A549 (cell line): ENCODE results near the gene INHBE. TPM values are rescaled to one million over a fixed set of nuclear protein-coding genes. Genes with fewer than 3 reads are reported as not detected.

ENCODE experiments used
- ATAC-seq, 2 experiments: fragments of 200-7000 bp in 1 of 2; fragments of >200 bp in 1 of 2; cut with Nextera tagmentation in 1 of 2; cut with Tn5 transposase in 1 of 2; 3 replicates each; pipeline versions ENCODE4 v1.8.0 to v1.9.1; 2018 to 2020; ENCODE audit warnings: mild to moderate bottlenecking in 1 of 2, moderate library complexity in 1 of 2
- CTCF ChIA-PET: fragments of 300-600 bp; sonication (Branson Sonifier 250); formaldehyde crosslinking; extraction: SDS; loops from one replicate; lab custom pipeline; 2021; ENCODE audit warnings: antibody characterized with exemption, inconsistent platforms; lab: Yijun Ruan, JAX
- POLR2A ChIA-PET: fragments of 350-600 bp; formaldehyde crosslinking; extraction: SDS; loops from one replicate; lab custom pipeline; 2021; ENCODE audit warnings: antibody characterized with exemption, inconsistent platforms; lab: Yijun Ruan, JAX
- DNase-seq, 2 experiments: peaks; one replicate each; pipeline versions ENCODE4 v3.0.0 to v3.0.0-alpha.2; 2011 to 2016; ENCODE audit warnings: low read depth in 1 of 2, low spot score in 1 of 2
- FAIRE-seq: peaks from 2 replicates; lab custom pipeline; 2011; peaks lifted over from hg19 to GRCh38; lab: Jason Lieb, UNC
- H3K27ac ChIP-seq, 2 experiments: fragments of >200 bp; sonication (Bioruptor Twin); formaldehyde crosslinking; 3 replicates each; pipeline ENCODE4 v1.5.1; 2016 to 2017
- H3K4me1 ChIP-seq: fragments of >200 bp; sonication (Bioruptor Twin); formaldehyde crosslinking; 3 replicates; pipeline ENCODE4 v1.6.1; 2016
- H3K4me2 ChIP-seq: fragments of >200 bp; sonication (Bioruptor Twin); formaldehyde crosslinking; 3 replicates; pipeline ENCODE4 v1.6.1; 2016
- H3K4me3 ChIP-seq: fragments of >200 bp; sonication (Bioruptor Twin); formaldehyde crosslinking; 3 replicates; pipeline ENCODE4 v1.5.1; 2016
- H3K9me3 ChIP-seq: fragments of >200 bp; sonication (Bioruptor Twin); formaldehyde crosslinking; 3 replicates; pipeline ENCODE4 v1.6.1; 2016
- CHD4 ChIP-seq: fragments of 200-600 bp; sonication (generic); IDR thresholded peaks from 2 replicates; pipeline ENCODE4 v1.6.1; 2016; ENCODE audit warnings: antibody characterized with exemption, mild to moderate bottlenecking, borderline replicate concordance
- EHMT2 ChIP-seq: fragments of 200-600 bp; sonication (generic); IDR thresholded peaks from 2 replicates; pipeline ENCODE4 v1.6.1; 2016; ENCODE audit warnings: antibody characterized with exemption, low read depth, mild to moderate bottlenecking, moderate library complexity
- FOXS1 ChIP-seq: fragments of 250-450 bp; sonication (Bioruptor Pico); IDR thresholded peaks from 2 replicates; pipeline ENCODE4 v1.5.0; 2020; ENCODE audit warnings: mild to moderate bottlenecking, moderate library complexity
- MAFK ChIP-seq: fragments of 450-650 bp; IDR thresholded peaks from 2 replicates; pipeline ENCODE4 v1.6.1; 2014; ENCODE audit not compliant: partially characterized antibody
- NR3C1 ChIP-seq: fragments of >200 bp; sonication (Bioruptor Twin); formaldehyde crosslinking; IDR thresholded peaks from 3 replicates; pipeline ENCODE4 v1.6.1; 2017
- PHF8 ChIP-seq: fragments of 200-600 bp; sonication (generic); IDR thresholded peaks from 2 replicates; pipeline ENCODE4 v1.6.1; 2016; ENCODE audit warnings: low read depth, mild to moderate bottlenecking, antibody characterized with exemption, moderate library complexity, borderline replicate concordance
- RAD21 ChIP-seq, 2 experiments: fragments of >200 bp in 1 of 2; sonication (Bioruptor Twin) in 1 of 2; formaldehyde crosslinking in 1 of 2; IDR thresholded peaks in 1 of 2; conservative IDR thresholded peaks in 1 of 2; 2 replicates in 1 of 2; 3 replicates in 1 of 2; pipeline ENCODE4 v1.6.1; 2012 to 2018; ENCODE audit warnings: inconsistent platforms in 1 of 2
- RARB ChIP-seq: fragments of 250-450 bp; sonication (Bioruptor Pico); IDR thresholded peaks from 2 replicates; pipeline ENCODE4 v1.8.0; 2021; ENCODE audit warnings: mild to moderate bottlenecking, moderate library complexity
- RNF2 ChIP-seq: fragments of 200-600 bp; sonication (generic); IDR thresholded peaks from 2 replicates; pipeline ENCODE4 v1.6.1; 2016; ENCODE audit warnings: low read depth, mild to moderate bottlenecking, antibody characterized with exemption, moderate library complexity, borderline replicate concordance
- TFCP2L1 ChIP-seq: fragments of 250-450 bp; sonication (Bioruptor Pico); IDR thresholded peaks from 2 replicates; pipeline ENCODE4 v1.5.0; 2021; ENCODE audit warnings: mild to moderate bottlenecking
- ZC3H11A ChIP-seq: fragments of 450-650 bp; IDR thresholded peaks from 2 replicates; pipeline ENCODE4 v1.6.1; 2014; ENCODE audit warnings: antibody characterized with exemption, mild to moderate bottlenecking
- WGBS: methylation state at CpG from one replicate; pipeline ENCODE4 v1.1.6; 2017; ENCODE audit errors: missing lambda C conversion rate; 5-methylcytosine and 5-hydroxymethylcytosine counted together
- polyA plus RNA-seq, 4 experiments: library from polyadenylated mRNA; depleted of rRNA in 3 of 4; stranded (reverse); fragments of >200 nt; fragmentation: RNase III in 1 of 4; extraction: RNeasy Plus Mini Kit Qiagen cat#74134 plus additional on column Dnase treatment in 1 of 4; gene quantifications; 2 replicates in 3 of 4; 3 replicates in 1 of 4; pipeline ENCODE4 v1.2.3, GENCODE V29; 2011 to 2017
- TF ChIP-seq, protein P1 (sequence below): IDR thresholded peaks from 2 replicates; pipeline ENCODE4 v1.6.1; 2012
- TF ChIP-seq, protein P2 (sequence below): fragments of 250-450 bp; sonication (Bioruptor Pico); IDR thresholded peaks from 2 replicates; pipeline ENCODE4 v1.5.0; 2021; ENCODE audit warnings: mild to moderate bottlenecking, moderate library complexity, borderline replicate concordance
- TF ChIP-seq, protein P3 (sequence below): fragments of >200 bp; sonication (Bioruptor Twin); formaldehyde crosslinking; IDR thresholded peaks from 3 replicates; pipeline ENCODE4 v1.6.1; 2016
- TF ChIP-seq, protein P4 (sequence below): fragments of 450-650 bp; IDR thresholded peaks from 2 replicates; pipeline ENCODE4 v1.6.1; 2014; ENCODE audit warnings: antibody characterized with exemption
- TF ChIP-seq, protein P5 (sequence below): fragments of >200 bp; sonication (Bioruptor Twin); formaldehyde crosslinking; IDR thresholded peaks from 2 replicates; pipeline ENCODE4 v1.6.1; 2016

The INHBE gene
- polyA plus RNA-seq, 2 of the 4 experiments (the other 2 are of a cell fraction) = 0.74 to 2.4 TPM

DNA sequence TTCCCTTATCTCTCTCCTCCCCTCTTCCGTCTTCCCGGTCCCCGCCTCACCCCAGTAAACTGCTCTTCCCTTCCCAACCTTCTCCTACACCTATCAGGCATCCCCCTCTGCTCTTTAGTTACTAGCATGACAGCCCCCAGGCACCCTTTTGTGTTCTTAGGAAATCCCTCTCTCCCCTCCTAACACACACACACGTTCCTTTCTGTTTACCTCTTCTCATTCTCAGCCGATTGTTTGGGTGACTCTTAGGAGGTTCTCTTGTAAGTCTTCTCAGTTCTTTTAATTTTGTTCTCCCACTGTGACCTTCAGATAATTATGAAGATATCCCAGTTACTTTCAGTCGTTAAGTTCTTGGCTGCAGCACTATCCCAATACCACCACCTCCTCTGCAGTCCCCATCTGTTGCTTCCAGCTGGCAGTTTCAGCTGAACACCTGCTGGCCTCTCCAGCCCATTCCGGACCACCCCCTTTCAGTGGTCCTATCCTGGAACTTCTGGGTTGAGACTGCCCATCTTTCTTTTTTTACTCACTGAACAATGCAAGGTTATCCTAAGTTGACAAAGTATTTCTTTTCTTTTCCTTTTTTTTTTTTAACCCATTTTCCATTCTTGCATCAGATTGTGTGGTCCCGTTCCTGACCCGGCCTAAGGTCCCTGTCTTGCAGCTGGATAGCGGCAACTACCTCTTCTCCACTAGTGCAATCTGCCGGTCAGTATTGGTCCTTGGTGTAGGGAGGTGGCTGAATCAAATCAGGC is 33.5 kb downstream of the INHBE start:
- peak overlapping the region; percentile 79 for H3K4me3 ChIP-seq
- peak overlapping the region; percentile 95 for H3K4me2 ChIP-seq
- peaks cover 12% of the 10 kb centered on the region for H3K4me1 ChIP-seq
- H3K9me3 ChIP-seq = no peaks in the 10 kb centered on the region
- TF ChIP-seq, protein P1, sequence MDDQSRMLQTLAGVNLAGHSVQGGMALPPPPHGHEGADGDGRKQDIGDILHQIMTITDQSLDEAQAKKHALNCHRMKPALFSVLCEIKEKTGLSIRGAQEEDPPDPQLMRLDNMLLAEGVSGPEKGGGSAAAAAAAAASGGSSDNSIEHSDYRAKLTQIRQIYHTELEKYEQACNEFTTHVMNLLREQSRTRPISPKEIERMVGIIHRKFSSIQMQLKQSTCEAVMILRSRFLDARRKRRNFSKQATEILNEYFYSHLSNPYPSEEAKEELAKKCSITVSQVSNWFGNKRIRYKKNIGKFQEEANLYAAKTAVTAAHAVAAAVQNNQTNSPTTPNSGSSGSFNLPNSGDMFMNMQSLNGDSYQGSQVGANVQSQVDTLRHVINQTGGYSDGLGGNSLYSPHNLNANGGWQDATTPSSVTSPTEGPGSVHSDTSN = no peak
- TF ChIP-seq RNF2 (no peak), EHMT2 (no peak), FOXS1 (no peak), PHF8 (no peak), RAD21 (conservative IDR thresholded peaks at IDR 0.05 in 1 of 2, IDR thresholded peaks at IDR 0.05 in 1 of 2) (no peak), RARB (CRISPR knock-in tag) (no peak), CHD4 (no peak), ZC3H11A (no peak), TFCP2L1 (CRISPR knock-in tag) (no peak), NR3C1 (no peak), MAFK (no peak)
- TF ChIP-seq, protein P2, sequence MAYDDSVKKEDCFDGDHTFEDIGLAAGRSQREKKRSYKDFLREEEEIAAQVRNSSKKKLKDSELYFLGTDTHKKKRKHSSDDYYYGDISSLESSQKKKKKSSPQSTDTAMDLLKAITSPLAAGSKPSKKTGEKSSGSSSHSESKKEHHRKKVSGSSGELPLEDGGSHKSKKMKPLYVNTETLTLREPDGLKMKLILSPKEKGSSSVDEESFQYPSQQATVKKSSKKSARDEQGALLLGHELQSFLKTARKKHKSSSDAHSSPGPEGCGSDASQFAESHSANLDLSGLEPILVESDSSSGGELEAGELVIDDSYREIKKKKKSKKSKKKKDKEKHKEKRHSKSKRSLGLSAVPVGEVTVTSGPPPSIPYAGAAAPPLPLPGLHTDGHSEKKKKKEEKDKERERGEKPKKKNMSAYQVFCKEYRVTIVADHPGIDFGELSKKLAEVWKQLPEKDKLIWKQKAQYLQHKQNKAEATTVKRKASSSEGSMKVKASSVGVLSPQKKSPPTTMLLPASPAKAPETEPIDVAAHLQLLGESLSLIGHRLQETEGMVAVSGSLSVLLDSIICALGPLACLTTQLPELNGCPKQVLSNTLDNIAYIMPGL (CRISPR knock-in tag) = no peak
- TF ChIP-seq, protein P3, sequence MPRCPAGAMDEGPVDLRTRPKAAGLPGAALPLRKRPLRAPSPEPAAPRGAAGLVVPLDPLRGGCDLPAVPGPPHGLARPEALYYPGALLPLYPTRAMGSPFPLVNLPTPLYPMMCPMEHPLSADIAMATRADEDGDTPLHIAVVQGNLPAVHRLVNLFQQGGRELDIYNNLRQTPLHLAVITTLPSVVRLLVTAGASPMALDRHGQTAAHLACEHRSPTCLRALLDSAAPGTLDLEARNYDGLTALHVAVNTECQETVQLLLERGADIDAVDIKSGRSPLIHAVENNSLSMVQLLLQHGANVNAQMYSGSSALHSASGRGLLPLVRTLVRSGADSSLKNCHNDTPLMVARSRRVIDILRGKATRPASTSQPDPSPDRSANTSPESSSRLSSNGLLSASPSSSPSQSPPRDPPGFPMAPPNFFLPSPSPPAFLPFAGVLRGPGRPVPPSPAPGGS = no peak
- TF ChIP-seq, protein P4, sequence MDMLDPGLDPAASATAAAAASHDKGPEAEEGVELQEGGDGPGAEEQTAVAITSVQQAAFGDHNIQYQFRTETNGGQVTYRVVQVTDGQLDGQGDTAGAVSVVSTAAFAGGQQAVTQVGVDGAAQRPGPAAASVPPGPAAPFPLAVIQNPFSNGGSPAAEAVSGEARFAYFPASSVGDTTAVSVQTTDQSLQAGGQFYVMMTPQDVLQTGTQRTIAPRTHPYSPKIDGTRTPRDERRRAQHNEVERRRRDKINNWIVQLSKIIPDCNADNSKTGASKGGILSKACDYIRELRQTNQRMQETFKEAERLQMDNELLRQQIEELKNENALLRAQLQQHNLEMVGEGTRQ = no peak
- ChIA-PET CTCF (interaction anchor here (1.0 to 1.8 kb wide), 3 partner anchors 18 to 30 kb away, joined by 3 to 6 read pairs (median 4); no protein-coding TSS in a partner anchor), POLR2A (no interaction called here)
- peak overlapping the region; percentile 94 to 99 for H3K27ac ChIP-seq
- FAIRE-seq (no peak), DNase-seq (no peak), ATAC-seq (peak; percentile 20 to 38; a peak in 3 of 6 replicates)
- 10% methylated on average over 11 of the region's 11 CpGs for WGBS

DNA sequence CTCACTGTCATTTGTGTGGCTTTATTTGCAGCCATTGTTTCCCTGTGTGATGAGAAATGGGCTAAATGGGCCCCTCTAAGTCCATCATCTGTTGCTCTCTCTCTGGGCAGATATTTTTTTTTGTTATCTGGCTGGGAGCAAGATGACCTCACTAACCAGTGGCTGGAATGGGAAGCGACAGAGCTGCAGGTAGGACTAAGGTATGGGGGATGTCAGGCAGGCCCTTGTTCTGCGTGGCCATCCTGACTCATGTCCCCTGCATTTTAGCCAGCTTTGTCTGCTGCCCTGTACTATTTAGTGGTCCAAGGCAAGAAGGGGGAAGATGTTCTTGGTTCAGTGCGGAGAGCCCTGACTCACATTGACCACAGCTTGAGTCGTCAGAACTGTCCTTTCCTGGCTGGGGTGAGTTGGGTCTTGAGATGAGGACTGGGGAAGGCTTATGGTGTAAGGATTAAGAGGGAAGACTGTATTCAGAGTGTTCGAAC is 34.1 kb downstream of the INHBE start:
- TF ChIP-seq, protein P5, sequence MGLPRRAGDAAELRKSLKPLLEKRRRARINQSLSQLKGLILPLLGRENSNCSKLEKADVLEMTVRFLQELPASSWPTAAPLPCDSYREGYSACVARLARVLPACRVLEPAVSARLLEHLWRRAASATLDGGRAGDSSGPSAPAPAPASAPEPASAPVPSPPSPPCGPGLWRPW = no peak
- Histone ChIP-seq H3K4me1 (peaks cover 12% of the 10 kb centered on the region), H3K4me2 (peak overlapping the region; percentile 95), H3K4me3 (peak overlapping the region; percentile 79), H3K9me3 (no peaks in the 10 kb centered on the region), H3K27ac (peak overlapping the region; percentile 94 to 99)
- WGBS = 80% methylated on average over 5 of the region's 5 CpGs
- ATAC-seq (no peak), FAIRE-seq (no peak), DNase-seq (no peak)
- ChIA-PET POLR2A (no interaction called here), CTCF (interaction anchor here (1.0 to 1.3 kb wide), 2 partner anchors 26 to 30 kb away, joined by 3 to 4 read pairs; no protein-coding TSS in a partner anchor)
